ENCODE results near the gene PKP1. TPM values are rescaled to one million over a fixed set of nuclear protein-coding genes. Genes with fewer than 3 reads are reported as not detected.

The PKP1 gene
- total and polyA plus RNA-seq, 3 donors from 2014 or later = 0.11 to 0.63 (median 0.50) TPM

DNA sequence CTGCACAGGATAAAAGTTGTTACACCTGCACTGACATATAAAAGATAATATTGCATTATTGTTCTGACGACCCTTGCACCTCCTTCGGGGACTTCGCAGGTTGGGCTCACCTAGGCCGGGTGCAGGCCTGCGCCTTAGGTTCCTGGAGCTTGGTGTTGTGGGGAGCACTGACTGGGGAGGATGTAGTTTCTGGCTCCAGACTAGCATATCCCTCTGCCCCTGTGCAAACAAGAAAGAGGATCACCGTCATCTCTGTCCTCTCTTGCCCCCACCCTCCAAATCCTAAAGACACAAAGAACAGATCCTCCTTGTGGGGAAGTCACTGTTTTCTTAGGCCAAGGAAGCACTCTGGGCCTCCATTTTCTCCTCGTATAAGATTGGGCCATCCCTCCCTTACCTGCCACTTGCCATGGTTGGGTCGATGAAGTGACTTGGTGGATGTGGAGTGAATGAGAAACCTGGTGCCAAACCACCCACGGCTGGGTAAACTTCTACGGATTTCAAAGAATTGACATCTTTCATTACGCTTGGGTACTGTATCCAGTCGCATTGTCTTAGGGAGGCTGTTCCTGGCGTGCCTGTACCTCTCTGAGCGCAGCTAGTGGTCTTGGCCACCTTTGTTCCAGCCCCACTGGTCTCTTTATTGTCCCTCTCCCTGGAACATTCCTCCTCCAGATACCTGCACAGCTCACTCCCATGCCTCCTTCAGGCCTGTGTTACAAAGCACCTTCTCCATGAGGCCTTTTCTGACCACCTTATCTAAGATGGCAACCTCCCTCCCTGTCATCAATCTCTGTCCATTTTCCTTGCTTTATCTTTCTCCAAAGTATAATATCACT lies 34.4 kb upstream of the PKP1 start:
- no peak for TF ChIP-seq POLR2A (IDR thresholded peaks at IDR 0.05)
- TF ChIP-seq, protein P1, sequence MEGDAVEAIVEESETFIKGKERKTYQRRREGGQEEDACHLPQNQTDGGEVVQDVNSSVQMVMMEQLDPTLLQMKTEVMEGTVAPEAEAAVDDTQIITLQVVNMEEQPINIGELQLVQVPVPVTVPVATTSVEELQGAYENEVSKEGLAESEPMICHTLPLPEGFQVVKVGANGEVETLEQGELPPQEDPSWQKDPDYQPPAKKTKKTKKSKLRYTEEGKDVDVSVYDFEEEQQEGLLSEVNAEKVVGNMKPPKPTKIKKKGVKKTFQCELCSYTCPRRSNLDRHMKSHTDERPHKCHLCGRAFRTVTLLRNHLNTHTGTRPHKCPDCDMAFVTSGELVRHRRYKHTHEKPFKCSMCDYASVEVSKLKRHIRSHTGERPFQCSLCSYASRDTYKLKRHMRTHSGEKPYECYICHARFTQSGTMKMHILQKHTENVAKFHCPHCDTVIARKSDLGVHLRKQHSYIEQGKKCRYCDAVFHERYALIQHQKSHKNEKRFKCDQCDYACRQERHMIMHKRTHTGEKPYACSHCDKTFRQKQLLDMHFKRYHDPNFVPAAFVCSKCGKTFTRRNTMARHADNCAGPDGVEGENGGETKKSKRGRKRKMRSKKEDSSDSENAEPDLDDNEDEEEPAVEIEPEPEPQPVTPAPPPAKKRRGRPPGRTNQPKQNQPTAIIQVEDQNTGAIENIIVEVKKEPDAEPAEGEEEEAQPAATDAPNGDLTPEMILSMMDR (IDR thresholded peaks at IDR 0.05) = no peak
- intact Hi-C loops (cut with DNase I; ENCODE audit: low total_unique reads) = no loop called here
- Histone ChIP-seq H3K27ac (no peak overlapping the region), H3K4me3 (no peak overlapping the region), H3K4me1 (no peaks in the 10 kb centered on the region), H3K36me3 (ENCODE audit: low read depth, missing control alignments) (no peaks in the 10 kb centered on the region), H3K27me3 (no peaks in the 10 kb centered on the region), H3K9me3 (no peaks in the 10 kb centered on the region)
- WGBS, 2 donors = 82 to 96% methylated on average over 12 to 14 of the region's 14 CpGs
- no peak for DNase-seq

DNA sequence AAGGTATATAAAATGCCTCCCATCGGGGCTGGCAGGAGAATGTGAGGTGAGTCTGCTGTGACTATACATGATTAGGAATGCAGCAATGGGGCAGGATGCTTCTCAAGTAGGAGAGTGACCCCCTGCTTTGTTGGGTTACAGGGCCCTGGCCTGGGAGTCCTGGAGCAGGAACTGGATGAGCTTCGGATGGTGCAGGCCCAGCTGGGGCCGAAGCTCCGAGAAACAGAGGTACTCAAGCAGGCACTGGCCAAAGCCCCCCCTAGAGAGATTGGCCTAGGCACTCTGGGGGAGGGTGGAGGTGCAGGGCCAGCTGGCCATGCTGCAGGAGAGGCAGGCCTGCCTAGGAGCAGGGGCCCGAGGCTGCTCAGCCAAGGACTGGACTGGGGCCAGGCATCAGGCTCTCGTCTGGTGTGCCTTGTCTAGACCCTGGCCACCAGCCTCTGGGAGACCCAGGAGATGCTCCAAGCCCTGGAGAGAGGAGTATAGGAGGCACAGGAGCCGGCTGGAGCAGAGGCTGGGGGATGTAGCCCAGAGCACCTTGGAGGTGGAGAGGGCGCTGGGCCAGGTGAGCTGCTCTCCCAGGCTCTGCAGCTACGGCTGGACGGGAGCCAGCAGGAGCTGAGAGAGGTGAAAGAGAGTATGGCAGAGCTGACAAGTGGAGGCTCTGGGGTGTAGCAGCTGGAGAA lies 32.8 kb upstream of the PKP1 start:
- Histone ChIP-seq H3K4me3 (no peak overlapping the region), H3K27me3 (no peaks in the 10 kb centered on the region), H3K4me1 (no peaks in the 10 kb centered on the region), H3K36me3 (ENCODE audit: low read depth, missing control alignments) (no peaks in the 10 kb centered on the region), H3K27ac (no peak overlapping the region), H3K9me3 (no peaks in the 10 kb centered on the region)
- DNase-seq = no peak
- intact Hi-C loops (cut with DNase I; ENCODE audit: low total_unique reads) = loop anchor here (10.0 kb wide), 1 partner anchor 114 kb away; no protein-coding TSS in a partner anchor
- no peak for TF ChIP-seq POLR2A (IDR thresholded peaks at IDR 0.05)
- TF ChIP-seq, protein P1 (IDR thresholded peaks at IDR 0.05) = no peak
- WGBS, 2 donors = 65 to 68% methylated on average over 6 to 10 of the region's 10 CpGs

DNA sequence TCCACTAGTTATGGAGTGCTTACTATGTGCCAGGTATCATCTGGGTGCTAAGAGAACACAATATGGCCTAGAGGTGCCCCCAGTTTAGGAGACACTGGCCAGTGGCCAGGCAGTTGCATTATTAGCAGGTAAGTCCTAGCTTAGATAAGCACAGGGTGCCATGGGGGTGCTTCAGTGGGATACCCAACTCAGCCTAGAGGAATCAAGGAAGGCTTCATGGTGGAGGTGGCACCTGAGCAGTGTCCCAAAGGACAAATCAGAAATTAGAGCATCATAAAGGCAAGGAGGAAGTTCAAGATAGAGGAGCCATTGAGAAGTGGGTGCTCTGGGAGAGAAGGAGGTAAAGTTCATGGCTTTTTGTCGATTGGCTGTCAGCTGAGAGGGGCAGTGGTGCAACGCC lies 31.9 kb upstream of the PKP1 start:
- Histone ChIP-seq H3K4me1 (no peaks in the 10 kb centered on the region), H3K27me3 (no peaks in the 10 kb centered on the region), H3K36me3 (ENCODE audit: low read depth, missing control alignments) (no peaks in the 10 kb centered on the region), H3K9me3 (no peaks in the 10 kb centered on the region), H3K4me3 (no peak overlapping the region), H3K27ac (no peak overlapping the region)
- WGBS, 2 donors = 81 to 85% methylated on average over 2 of the region's 2 CpGs
- TF ChIP-seq, protein P1 (IDR thresholded peaks at IDR 0.05) = no peak
- TF ChIP-seq POLR2A (IDR thresholded peaks at IDR 0.05) = no peak
- intact Hi-C loops (cut with DNase I; ENCODE audit: low total_unique reads) = loop anchor here (10.0 kb wide), 1 partner anchor 113 kb away; no protein-coding TSS in a partner anchor
- no peak for DNase-seq

- Histone ChIP-seq H3K4me3 (no peak overlapping the region), H3K27me3 (no peaks in the 10 kb centered on the region), H3K27ac (no peak overlapping the region), H3K36me3 (ENCODE audit: low read depth, missing control alignments) (no peaks in the 10 kb centered on the region), H3K4me1 (no peaks in the 10 kb centered on the region), H3K9me3 (no peaks in the 10 kb centered on the region)
- 65 to 80% methylated on average over 9 to 11 of the region's 11 CpGs for WGBS, 2 donors
- intact Hi-C loops (cut with DNase I; ENCODE audit: low total_unique reads) = loop anchor here (10.0 kb wide), 1 partner anchor 113 kb away; no protein-coding TSS in a partner anchor
- TF ChIP-seq, protein P1 (IDR thresholded peaks at IDR 0.05) = no peak
- TF ChIP-seq POLR2A (IDR thresholded peaks at IDR 0.05) = no peak
- no peak for DNase-seq
These were observed 31.4 kb upstream of the PKP1 start for GRCh38 chr1:201251851-201252430.

All from testis (tissue), 3 donors.